Left lung (tissue), 14 donors: ENCODE measurements around the gene C2orf66. TPM values are rescaled to one million over a fixed set of nuclear protein-coding genes. Genes with fewer than 3 reads are reported as not detected.

Experiments used
- ATAC-seq: fragments of 200-7000 bp; cut with Tn5 transposase; one replicate; pipeline ENCODE4 v1.9.1; 2020; ENCODE audit warnings: moderate library complexity
- DNase-seq, 4 donors: peaks; one replicate each; pipeline ENCODE4 v3.0.0-alpha.2; 2013 to 2020
- H3K27ac ChIP-seq, 2 donors: fragments of 200-600 bp; sonication (generic) in 1 of 2; one replicate each; pipeline versions ENCODE4 v1.5.0 to v1.8.0; 2020 to 2021
- H3K27me3 ChIP-seq, 2 donors: fragments of 200-600 bp; sonication (generic) in 1 of 2; one replicate each; pipeline versions ENCODE4 v1.5.0 to v1.8.0; 2020 to 2021
- H3K36me3 ChIP-seq, 2 donors: fragments of 200-600 bp; sonication (generic) in 1 of 2; one replicate each; pipeline versions ENCODE4 v1.5.0 to v1.8.0; 2020 to 2021
- H3K4me1 ChIP-seq, 2 donors: fragments of 200-600 bp; one replicate each; pipeline ENCODE4 v1.8.0; 2021
- H3K4me3 ChIP-seq, 2 donors: fragments of 200-600 bp; sonication (generic) in 1 of 2; one replicate each; pipeline versions ENCODE4 v1.5.0 to v1.8.0; 2020 to 2021; ENCODE audit warnings: mild to moderate bottlenecking in 1 of 2
- H3K9me3 ChIP-seq, 2 donors: fragments of 200-600 bp; sonication (generic) in 1 of 2; one replicate each; pipeline versions ENCODE4 v1.5.0 to v1.8.0; 2020 to 2021
- CTCF ChIP-seq, 2 donors: fragments of 200-600 bp; sonication (generic) in 1 of 2; IDR thresholded peaks; one replicate each; pipeline versions ENCODE4 v1.5.0 to v1.8.0; 2021; ENCODE audit warnings: antibody characterized with exemption in 2 of 2
- intact Hi-C, 2 donors: fragments of 100-400 bp; cut with DNase I; formaldehyde crosslinking; loops; one replicate each; pipeline versions ENCODE4 v1.11.2 to v1.14.2; 2022
- long read RNA-seq, 12 donors: library from polyadenylated mRNA in 2 of 12; unstranded in 2 of 12; transcript quantifications; one replicate each; pipeline ENCODE4 v2.0.0 and lab custom pipeline, GENCODE V29; 2019 to 2026
- polyA plus RNA-seq, 6 donors: library from polyadenylated mRNA; unstranded; fragments of 120-200 nt; gene quantifications; one replicate each; pipeline ENCODE4 v1.2.1, GENCODE V29; 2013; ENCODE audit not compliant: insufficient read length in 6 of 6
- total RNA-seq, 2 donors: library from RNA; stranded (reverse); fragmentation: NEBNext Ultra II Directional; extraction: Animal tissue kit (Norgen Biotek cat#: 25700); gene quantifications; one replicate each; pipeline ENCODE4 v1.2.1, GENCODE V29; 2021
- donor health status: DM: no; HTN: yes; CAD: no.
- donor health status: DM: no; HTN: no; CAD: no.

The C2orf66 gene
- total RNA-seq (under 1 TPM; 0.15 to 0.16 TPM), polyA plus RNA-seq (under 1 TPM; 0.13 to 0.54 (median 0.26) TPM)
- long read RNA-seq, donor 1, result 0 reads
- long read RNA-seq, donor 2, result 0 reads
- long read RNA-seq, donor 3, result 0 reads
- long read RNA-seq, donor 4, result 0 reads
- long read RNA-seq, donor 5, result 0 reads
- long read RNA-seq, donor 6, result 0 reads
- long read RNA-seq, donor 7, result 0 reads
- long read RNA-seq, donor 8, result 0 reads
- long read RNA-seq, donor 9, result 0 reads
- long read RNA-seq, donor 10, result 0 reads
- long read RNA-seq, donor 11, partial matches to known transcripts, result 0 of 1 reads
- long read RNA-seq, donor 11, other reads (novel, unspliced or antisense), result 0 of 1 reads
- long read RNA-seq, donor 12, result 0 reads

- Histone ChIP-seq H3K9me3 (no peaks in the 10 kb centered on the region), H3K4me3 (no peak within 1 kb of the TSS), H3K4me1 (no peaks in the 10 kb centered on the region), H3K27ac (no peak within 1 kb of the TSS), H3K27me3 (no peaks in the 10 kb centered on the region), H3K36me3 (no peaks in the 10 kb centered on the region)
- intact Hi-C loops, result no loop called here
- no peak for ATAC-seq
- no peak for DNase-seq
- no peak for TF ChIP-seq CTCF (IDR thresholded peaks at IDR 0.05)
These were observed at the start of gene C2orf66 for GRCh38 chr2:196809260-196809659. C2orf66 (minus strand) TSS chr2:196809355; CDS start chr2:196809336, 19 bp downstream.

- H3K36me3 ChIP-seq, result no peaks in the 10 kb centered on the region
- TF ChIP-seq CTCF (IDR thresholded peaks at IDR 0.05), result no peak
- H3K4me3 ChIP-seq, result no peak overlapping the region
- DNase-seq (no peak), ATAC-seq (no peak)
- H3K27me3 ChIP-seq, result no peaks in the 10 kb centered on the region
- intact Hi-C loops, result no loop called here
- H3K9me3 ChIP-seq, result peaks cover 0 to 13% of the 10 kb centered on the region in 2 donors
- H3K4me1 ChIP-seq, result no peaks in the 10 kb centered on the region
- no peak overlapping the region for H3K27ac ChIP-seq
These were observed 45.5 kb upstream of the C2orf66 start for GRCh38 chr2:196854629-196855028.

GRCh38 chr2:196853301-196854087 lies 44.3 kb upstream of the C2orf66 start:
- intact Hi-C loops, result no loop called here
- no peak for DNase-seq
- H3K27me3 ChIP-seq, result no peaks in the 10 kb centered on the region

DNA sequence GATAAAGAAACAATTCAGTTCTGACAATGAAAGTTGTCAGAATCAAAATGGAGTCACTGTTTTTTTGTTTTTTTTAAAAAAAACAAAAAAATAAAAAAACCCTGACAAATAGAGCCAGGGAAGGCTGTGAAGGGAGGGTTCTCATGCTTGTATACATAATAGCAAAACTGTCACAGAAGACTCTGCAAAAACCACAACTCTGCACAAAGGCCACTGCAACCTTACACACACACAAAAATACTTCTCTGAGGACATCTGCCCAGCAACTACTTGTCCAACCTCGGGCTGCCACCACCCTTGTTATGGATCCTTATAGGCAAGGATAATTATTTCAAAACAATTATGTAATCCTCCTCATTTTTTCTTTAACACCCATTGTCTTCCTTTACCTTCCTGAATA lies 41.9 kb upstream of the C2orf66 start:
- no peaks in the 10 kb centered on the region for H3K27me3 ChIP-seq
- no peak for ATAC-seq
- H3K4me1 ChIP-seq, result no peaks in the 10 kb centered on the region

More at GRCh38 chr2:196853301-196854087, 44.3 kb upstream of the C2orf66 start:
- ATAC-seq, result no peak
- no peaks in the 10 kb centered on the region for H3K4me1 ChIP-seq
- no peak for TF ChIP-seq CTCF (IDR thresholded peaks at IDR 0.05)
- H3K27ac ChIP-seq, result no peak overlapping the region
- no peak overlapping the region for H3K4me3 ChIP-seq
- peaks cover 0 to 1% of the 10 kb centered on the region in 2 donors for H3K9me3 ChIP-seq
- no peaks in the 10 kb centered on the region for H3K36me3 ChIP-seq

More for the DNA sequence above, 41.9 kb upstream of the C2orf66 start:
- H3K4me3 ChIP-seq, result no peak overlapping the region
- no peak for TF ChIP-seq CTCF (IDR thresholded peaks at IDR 0.05)
- intact Hi-C loops, result no loop called here
- no peak overlapping the region for H3K27ac ChIP-seq
- H3K9me3 ChIP-seq, result no peaks in the 10 kb centered on the region
- no peak for DNase-seq
- no peaks in the 10 kb centered on the region for H3K36me3 ChIP-seq
